Stimulated activated memory B cell treated with anti-CD40 and anti-IgM and Interleukin-4, amounts not matched to agents 10 μg/mL and 1 μg/mL and 100 μg/mL, for 72 hours (primary cell): ENCODE results near the gene EGFL7.
"Not testable (repeated sequence)": the region's sequence is repeated elsewhere in the genome, so short reads cannot be mapped to it uniquely, and the experiment has no call there.

Experiments
- ATAC-seq: fragments of 150-1000 bp; cut with Tn5 transposase; 2 replicates; pipeline ENCODE4 v1.10.0; 2021
- H3K27ac Mint-ChIP-seq: one replicate; pipeline ENCODE4 v1.8.0; 2022; ENCODE audit warnings: mild to moderate bottlenecking, mixed read lengths
- H3K27me3 Mint-ChIP-seq: one replicate; pipeline ENCODE4 v1.8.0; 2022; ENCODE audit warnings: mixed read lengths
- H3K36me3 Mint-ChIP-seq: one replicate; pipeline ENCODE4 v1.8.0; 2022; ENCODE audit warnings: mixed read lengths
- H3K4me1 Mint-ChIP-seq: one replicate; pipeline ENCODE4 v1.8.0; 2022; ENCODE audit warnings: mixed read lengths
- H3K4me3 Mint-ChIP-seq: one replicate; pipeline ENCODE4 v1.8.0; 2022; ENCODE audit warnings: mild to moderate bottlenecking, moderate library complexity, mixed read lengths
- H3K9me3 Mint-ChIP-seq: one replicate; pipeline ENCODE4 v1.8.0; 2022; ENCODE audit warnings: mixed read lengths

Gene EGFL7

DNA sequence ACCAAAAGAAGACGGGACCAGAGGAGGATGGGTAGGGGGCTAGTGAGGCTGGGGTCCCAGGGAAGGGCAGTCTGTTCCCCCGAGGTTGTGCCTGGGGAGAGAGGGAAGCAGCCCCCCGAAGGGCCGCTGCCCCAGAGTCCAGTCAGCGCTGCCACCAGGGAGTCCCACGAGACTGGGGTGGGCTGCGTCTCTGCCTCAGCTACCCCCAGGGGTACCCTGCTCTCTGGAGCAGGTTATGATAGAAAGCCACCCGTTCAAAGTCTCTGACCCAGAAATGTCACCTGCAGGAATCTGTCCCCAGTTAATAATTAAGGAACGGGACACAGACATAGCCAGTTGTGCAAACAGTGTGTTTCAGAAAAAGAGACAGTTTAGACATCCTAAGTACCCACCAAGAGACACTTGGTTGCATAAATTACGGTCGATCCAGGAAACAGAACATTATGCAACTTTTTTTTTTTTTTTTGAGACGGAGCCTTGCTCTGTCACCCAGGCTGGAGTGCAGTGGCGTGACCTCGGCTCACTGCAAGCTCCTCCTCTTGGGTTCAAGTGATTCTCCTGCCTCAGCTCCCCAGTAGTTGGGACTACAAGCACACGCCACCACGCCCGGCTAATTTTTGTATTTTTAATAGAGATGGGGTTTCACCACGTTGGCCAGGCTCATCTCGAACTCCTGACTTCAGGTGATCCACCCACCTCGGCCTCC, 35.3 kb downstream of the EGFL7 start:
- Mint-ChIP-seq H3K27ac (no peak overlapping the region), H3K9me3 (no peaks in the 10 kb centered on the region), H3K4me1 (peaks cover 34% of the 10 kb centered on the region), H3K4me3 (no peak overlapping the region), H3K27me3 (peaks cover 72% of the 10 kb centered on the region), H3K36me3 (no peaks in the 10 kb centered on the region)
- ATAC-seq: no peak

DNA sequence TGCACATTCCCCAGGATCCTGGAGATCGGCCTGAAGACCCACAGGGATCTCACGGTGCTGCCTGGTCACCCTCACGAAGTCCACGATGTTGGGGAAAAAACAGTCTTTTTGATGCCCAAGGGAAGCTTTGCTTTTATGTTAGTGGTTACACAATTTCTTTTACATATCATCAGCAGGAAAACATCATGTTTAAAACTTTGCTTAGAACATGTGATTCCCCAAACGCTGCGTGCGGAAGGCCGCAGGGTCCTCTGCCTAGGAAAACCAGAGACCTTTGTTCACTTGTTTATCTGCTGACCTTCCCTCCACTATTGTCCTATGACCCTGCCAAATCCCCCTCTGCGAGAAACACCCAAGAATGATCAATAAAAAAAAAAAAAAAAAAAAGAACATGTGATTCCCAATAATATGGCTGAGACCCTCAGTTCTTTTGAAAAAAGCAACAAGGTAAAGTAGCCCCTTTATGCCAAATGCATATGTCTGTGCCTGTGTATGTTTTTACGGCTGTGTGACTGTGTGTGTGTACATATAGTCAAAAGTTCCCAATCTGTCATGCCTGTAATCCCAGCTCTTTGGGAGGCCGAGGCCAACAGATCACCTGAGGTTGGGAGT, 36.0 kb downstream of the EGFL7 start:
- no peak for ATAC-seq
- Mint-ChIP-seq H3K4me3 (no peak overlapping the region), H3K36me3 (no peaks in the 10 kb centered on the region), H3K9me3 (no peaks in the 10 kb centered on the region), H3K27me3 (peaks cover 64% of the 10 kb centered on the region), H3K4me1 (peaks cover 40% of the 10 kb centered on the region), H3K27ac (no peak overlapping the region)

DNA sequence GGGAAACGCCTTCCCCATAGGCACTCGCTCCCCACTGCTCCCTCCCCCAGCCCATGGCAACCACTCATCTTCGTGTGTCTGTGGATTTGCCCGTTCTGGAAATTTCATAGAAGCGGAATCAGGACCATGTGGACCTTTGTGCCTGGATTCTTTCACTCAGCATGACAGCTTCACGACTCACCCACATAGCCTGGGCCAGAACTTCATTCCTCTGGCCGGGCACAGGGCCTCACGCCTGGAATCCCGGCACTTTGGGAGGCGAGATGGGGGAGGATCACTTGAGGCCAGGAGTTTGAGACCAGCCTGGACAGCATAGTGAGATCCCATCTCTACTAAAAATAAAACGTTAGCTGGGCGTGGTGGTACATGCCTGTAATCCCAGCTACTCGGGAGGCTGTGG, 37.6 kb downstream of the EGFL7 start:
- H3K9me3 Mint-ChIP-seq: no peaks in the 10 kb centered on the region
- peak overlapping the region; percentile 93 for H3K27ac Mint-ChIP-seq
- no peak for ATAC-seq

DNA sequence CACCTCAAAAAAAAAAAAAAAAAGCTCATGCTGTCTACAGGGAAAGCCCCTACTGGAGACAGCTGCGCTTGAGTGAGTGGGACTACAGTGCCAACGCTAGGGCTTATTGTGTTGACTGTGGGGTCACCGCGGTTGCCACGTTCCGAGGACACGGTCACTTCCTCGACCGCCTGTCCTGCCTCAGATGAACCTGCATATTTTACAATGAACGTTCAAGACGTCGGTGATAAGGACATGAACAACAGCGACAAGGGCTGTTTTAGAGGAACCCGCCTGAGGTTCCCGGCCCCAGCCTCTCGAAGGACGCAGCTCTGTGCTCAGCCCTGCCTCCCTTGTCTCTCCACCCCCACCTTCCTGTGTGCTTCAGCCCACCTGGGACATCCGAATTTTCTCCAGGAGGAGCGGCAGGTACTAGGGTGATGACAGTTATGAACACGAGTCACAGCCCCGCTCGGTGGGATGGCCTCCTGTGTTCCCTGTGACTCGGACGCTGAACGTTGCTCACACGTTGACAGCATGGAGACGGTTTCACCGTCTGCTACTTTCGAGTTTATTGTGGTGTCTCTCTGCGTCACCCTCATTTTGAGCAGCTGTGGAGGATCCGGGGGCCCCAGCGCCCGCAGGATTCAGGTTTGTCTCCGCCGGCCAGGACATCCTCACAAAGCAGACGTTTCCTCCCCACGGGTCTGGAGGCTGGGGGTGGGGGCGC, 38.4 kb downstream of the EGFL7 start:
- peak; percentile 89 for ATAC-seq
- peak overlapping the region; percentile 93 for H3K27ac Mint-ChIP-seq
- peak overlapping the region; percentile 73 for H3K4me3 Mint-ChIP-seq
- H3K9me3 Mint-ChIP-seq: no peaks in the 10 kb centered on the region
- H3K4me1 Mint-ChIP-seq: peaks cover 40% of the 10 kb centered on the region
- no peaks in the 10 kb centered on the region for H3K36me3 Mint-ChIP-seq
- H3K27me3 Mint-ChIP-seq: peaks cover 46% of the 10 kb centered on the region

More for the DNA sequence above, 37.6 kb downstream of the EGFL7 start:
- no peaks in the 10 kb centered on the region for H3K36me3 Mint-ChIP-seq
- peaks cover 40% of the 10 kb centered on the region for H3K4me1 Mint-ChIP-seq
- peaks cover 54% of the 10 kb centered on the region for H3K27me3 Mint-ChIP-seq
- no peak overlapping the region for H3K4me3 Mint-ChIP-seq

DNA sequence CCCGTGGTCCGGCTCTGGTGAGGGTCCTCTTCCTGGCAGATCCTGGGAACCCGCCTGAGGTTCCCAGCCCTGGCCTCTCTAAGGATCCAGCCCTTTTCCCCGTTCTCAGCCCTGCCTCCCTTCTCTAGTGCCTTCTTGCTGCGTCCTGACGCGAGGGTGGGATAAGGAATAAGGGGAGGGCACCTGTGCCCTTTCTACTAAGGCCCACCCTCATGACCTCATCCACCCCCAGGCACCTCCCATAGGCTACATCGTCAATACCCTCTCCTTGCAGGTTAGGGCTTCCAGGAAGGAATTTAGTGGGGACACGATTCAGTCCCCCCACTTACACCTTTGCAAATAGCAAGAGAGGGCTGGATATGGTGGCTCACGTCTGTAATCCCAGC, 38.9 kb downstream of the EGFL7 start:
- peaks cover 40% of the 10 kb centered on the region for H3K4me1 Mint-ChIP-seq
- H3K27me3 Mint-ChIP-seq: peaks cover 40% of the 10 kb centered on the region
- H3K36me3 Mint-ChIP-seq: no peaks in the 10 kb centered on the region
- H3K9me3 Mint-ChIP-seq: no peaks in the 10 kb centered on the region
- no peak for ATAC-seq
- peak overlapping the region; percentile 93 for H3K27ac Mint-ChIP-seq
- H3K4me3 Mint-ChIP-seq: peak overlapping the region; percentile 73

DNA sequence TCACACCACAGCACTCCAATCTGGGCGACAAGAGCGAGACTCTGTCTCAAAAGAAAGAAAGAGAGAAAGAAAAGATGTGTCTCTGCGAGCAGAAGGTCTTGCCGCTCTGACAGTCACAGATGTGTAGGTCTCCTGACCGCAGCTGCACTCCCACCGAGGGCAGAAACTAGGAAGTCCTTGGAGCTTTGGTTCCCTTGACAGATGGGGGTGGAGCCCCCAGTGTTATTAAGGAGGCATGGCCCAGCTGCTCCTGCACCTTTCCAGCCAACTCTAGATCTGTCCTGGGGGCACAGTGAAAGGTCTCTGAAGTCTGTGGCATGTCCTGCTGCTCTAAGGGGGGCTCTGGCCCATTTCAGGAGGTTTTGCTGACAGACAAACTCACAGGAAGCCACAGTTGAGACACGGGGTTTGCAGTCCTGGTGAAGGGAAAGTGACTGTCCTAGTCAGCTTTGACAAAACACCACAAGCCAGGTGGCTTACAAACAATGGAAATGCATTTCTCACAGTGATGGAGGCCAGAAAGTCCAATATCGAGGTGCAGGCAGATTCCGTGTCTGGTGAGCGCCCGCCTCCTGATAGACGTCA, 40.7 kb downstream of the EGFL7 start:
- Mint-ChIP-seq H3K4me1 (peaks cover 31% of the 10 kb centered on the region), H3K36me3 (no peaks in the 10 kb centered on the region), H3K27me3 (peaks cover 23% of the 10 kb centered on the region), H3K9me3 (no peaks in the 10 kb centered on the region), H3K4me3 (no peak overlapping the region), H3K27ac (no peak overlapping the region)
- ATAC-seq: no peak

DNA sequence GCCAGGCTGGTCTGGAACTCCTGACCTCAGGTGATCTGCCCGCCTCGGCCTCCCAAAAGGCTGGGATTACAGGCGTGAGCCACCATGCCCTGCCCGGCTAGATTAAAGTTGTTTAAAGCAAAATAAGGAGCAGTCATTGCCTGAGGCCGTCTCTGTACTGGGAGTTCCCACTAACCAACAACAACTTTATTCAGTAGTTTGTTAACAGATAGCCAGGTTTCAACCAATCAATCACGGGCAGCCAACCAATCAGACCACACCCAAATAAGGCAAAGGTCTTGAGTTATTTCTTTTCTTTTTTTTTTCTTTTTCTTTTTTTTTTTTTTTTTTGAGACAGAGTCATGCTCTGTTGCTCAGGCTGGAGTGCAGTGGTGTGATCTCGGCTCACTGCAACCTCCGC, 42.0 kb downstream of the EGFL7 start:
- H3K4me3 Mint-ChIP-seq, H3K36me3 Mint-ChIP-seq, H3K9me3 Mint-ChIP-seq, ATAC-seq, H3K27ac Mint-ChIP-seq: not testable (repeated sequence)
- peaks cover 31% of the 10 kb centered on the region for H3K4me1 Mint-ChIP-seq
- peaks cover 21% of the 10 kb centered on the region for H3K27me3 Mint-ChIP-seq

DNA sequence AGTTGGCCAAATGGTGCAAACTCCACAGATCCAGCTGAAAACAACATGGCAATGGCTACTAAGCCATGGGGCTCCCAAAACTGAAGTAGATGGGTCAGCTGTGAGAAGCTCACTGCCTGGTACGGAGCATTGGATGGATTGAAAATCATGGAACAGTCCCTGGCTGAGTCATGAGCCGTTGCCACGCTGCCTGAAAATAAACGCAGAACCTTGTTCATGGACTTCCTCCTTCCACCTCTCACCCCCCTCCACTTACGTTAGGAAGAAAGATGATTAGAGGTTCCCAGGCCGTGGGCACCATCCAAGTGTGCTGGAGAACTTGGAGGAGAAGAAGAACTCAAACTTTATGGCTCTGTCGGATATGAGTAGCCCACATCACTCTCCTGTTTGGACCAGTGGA, 42.8 kb downstream of the EGFL7 start:
- H3K4me3 Mint-ChIP-seq: no peak overlapping the region
- H3K4me1 Mint-ChIP-seq: peaks cover 25% of the 10 kb centered on the region
- H3K27ac Mint-ChIP-seq: no peak overlapping the region
- ATAC-seq: no peak
- H3K9me3 Mint-ChIP-seq: no peaks in the 10 kb centered on the region
- peaks cover 22% of the 10 kb centered on the region for H3K27me3 Mint-ChIP-seq
- no peaks in the 10 kb centered on the region for H3K36me3 Mint-ChIP-seq

DNA sequence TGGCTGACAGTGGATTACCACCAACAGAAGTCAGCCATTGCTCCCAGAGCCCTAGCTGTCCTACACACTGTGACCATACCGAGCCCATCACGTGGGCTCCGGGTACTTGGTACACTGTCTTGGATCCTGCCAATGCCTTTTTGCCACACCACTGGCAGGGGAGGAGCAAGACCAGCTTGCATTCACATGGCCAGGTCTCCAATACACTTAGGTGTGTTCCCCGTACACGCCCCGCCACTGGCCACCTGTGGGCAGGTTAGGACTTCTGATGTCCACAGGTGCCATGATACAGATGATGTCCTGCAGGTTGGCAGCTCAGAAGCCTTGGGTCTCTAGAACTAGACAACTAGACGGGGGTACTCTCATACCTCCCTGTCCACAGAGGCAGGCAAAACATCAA, 44.3 kb downstream of the EGFL7 start:
- no peaks in the 10 kb centered on the region for H3K36me3 Mint-ChIP-seq
- peaks cover 28% of the 10 kb centered on the region for H3K27me3 Mint-ChIP-seq
- no peak for ATAC-seq
- H3K4me3 Mint-ChIP-seq: no peak overlapping the region
- H3K4me1 Mint-ChIP-seq: peaks cover 16% of the 10 kb centered on the region
- H3K27ac Mint-ChIP-seq: no peak overlapping the region
- H3K9me3 Mint-ChIP-seq: no peaks in the 10 kb centered on the region

DNA sequence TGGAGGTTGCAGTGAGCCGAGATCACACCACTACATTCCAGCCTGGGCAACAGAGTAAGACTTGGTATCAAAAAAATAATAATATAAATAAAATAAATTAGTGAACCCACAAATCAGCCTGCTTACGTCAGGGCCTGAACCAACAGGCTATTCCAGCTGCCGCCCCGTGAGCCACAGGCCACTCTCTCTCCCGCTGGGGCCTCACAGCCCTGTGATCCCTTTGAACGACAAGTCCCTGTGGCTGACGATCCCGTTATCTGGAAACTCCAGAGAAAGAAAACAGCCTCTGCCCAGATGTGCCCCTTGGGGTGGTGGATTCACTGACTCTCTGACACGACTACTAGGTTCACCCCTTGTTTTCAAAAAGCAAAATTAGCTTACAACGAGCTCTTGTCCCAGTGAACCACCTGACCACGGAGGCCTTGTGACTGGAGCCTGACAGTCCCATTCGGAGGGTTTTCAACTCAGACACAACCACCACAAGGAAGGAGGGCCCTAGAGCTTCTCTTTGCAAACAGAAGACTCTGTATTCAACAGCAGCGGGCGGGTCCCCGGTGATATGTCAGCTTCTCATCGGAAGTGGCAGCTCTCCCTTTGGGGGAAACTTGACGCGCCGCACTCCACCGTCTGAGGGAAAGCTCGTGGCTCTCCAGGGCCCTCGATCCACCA, 45.3 kb downstream of the EGFL7 start:
- peaks cover 12% of the 10 kb centered on the region for H3K4me1 Mint-ChIP-seq
- no peak overlapping the region for H3K27ac Mint-ChIP-seq
- peaks cover 28% of the 10 kb centered on the region for H3K27me3 Mint-ChIP-seq
- H3K4me3 Mint-ChIP-seq: no peak overlapping the region
- H3K9me3 Mint-ChIP-seq: no peaks in the 10 kb centered on the region
- ATAC-seq: no peak
- H3K36me3 Mint-ChIP-seq: no peaks in the 10 kb centered on the region

DNA sequence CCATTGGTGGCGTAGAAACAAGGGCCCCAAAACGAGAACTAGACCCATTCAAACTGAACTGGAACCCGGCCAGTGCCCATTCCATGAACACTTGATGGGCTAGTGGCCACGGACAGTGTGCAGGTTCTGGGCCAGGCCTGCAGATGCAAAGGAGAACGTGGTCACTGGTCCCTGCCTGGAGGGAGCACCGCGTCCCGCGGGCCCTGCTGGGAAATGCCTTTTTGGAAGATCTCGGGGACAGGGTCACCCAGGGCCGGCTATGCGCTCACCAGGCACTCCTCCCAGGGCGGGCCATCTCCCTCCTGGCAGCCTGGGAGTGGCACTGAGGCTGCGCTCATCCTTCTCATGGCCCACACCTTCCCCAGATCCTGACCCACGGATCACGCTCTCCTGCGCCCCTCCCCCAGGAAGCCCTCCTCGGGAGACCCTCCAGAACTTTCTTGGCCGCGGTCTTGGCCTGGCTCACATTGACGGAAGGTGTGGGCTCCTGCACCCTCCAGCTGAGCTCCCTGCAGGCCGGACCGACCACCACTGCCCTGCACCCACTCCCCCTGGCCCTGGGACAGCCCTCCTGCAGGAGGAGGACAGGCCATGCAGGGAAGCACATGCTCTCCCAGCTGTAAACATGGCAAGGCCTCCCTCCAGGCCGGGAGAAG, 46.9 kb downstream of the EGFL7 start:
- no peaks in the 10 kb centered on the region for H3K9me3 Mint-ChIP-seq
- H3K27me3 Mint-ChIP-seq: peaks cover 44% of the 10 kb centered on the region
- no peaks in the 10 kb centered on the region for H3K36me3 Mint-ChIP-seq
- peaks cover 21% of the 10 kb centered on the region for H3K4me1 Mint-ChIP-seq
- no peak overlapping the region for H3K27ac Mint-ChIP-seq
- ATAC-seq: no peak
- H3K4me3 Mint-ChIP-seq: no peak overlapping the region

DNA sequence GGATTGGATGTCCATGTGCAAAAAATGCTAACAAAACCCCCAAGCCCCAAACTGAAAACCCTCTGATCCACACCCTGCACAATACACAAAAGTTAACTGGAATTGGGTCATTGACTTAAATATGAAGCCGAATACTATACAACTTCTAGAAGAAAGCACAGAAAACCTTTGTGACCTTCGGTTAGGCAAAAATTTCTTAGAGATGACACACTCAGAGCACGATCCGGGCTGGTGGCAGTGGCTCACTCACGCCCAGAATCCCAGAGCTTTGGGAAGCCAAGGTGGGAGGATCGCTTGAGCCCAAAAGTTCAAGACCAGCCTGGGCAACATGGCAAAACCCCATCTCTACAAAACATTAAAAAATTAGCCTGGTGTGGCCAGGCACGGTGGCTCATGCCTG, 47.8 kb downstream of the EGFL7 start:
- Mint-ChIP-seq H3K36me3 (no peaks in the 10 kb centered on the region), H3K27me3 (peaks cover 50% of the 10 kb centered on the region), H3K27ac (no peak overlapping the region), H3K4me3 (no peak overlapping the region), H3K9me3 (no peaks in the 10 kb centered on the region), H3K4me1 (peaks cover 24% of the 10 kb centered on the region)
- no peak for ATAC-seq

DNA sequence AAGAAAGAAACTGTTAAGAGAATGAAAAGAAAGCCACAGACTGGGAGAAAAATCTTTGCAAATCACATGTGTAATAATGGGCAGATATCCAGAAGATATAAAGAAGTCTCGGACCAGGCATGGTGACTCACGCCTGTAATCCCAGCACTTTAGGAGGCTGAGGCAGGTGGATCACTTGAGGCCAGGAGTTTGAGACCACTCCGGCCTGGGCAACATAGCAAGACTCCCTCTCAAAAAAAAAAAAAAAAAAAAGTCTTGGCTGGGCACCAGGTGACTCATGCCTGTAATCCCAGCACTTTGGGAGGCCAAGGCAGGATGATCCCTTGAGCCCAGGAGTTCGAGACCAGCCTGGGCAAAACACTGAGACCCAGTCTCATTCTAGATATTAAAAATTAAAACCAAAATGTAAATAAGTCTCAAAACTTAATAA, 48.5 kb downstream of the EGFL7 start:
- ATAC-seq, H3K27ac Mint-ChIP-seq, H3K36me3 Mint-ChIP-seq, H3K9me3 Mint-ChIP-seq: not testable (repeated sequence)
- peaks cover 24% of the 10 kb centered on the region for H3K4me1 Mint-ChIP-seq
- H3K4me3 Mint-ChIP-seq: peak overlapping the region; percentile 52
- H3K27me3 Mint-ChIP-seq: peaks cover 57% of the 10 kb centered on the region

DNA sequence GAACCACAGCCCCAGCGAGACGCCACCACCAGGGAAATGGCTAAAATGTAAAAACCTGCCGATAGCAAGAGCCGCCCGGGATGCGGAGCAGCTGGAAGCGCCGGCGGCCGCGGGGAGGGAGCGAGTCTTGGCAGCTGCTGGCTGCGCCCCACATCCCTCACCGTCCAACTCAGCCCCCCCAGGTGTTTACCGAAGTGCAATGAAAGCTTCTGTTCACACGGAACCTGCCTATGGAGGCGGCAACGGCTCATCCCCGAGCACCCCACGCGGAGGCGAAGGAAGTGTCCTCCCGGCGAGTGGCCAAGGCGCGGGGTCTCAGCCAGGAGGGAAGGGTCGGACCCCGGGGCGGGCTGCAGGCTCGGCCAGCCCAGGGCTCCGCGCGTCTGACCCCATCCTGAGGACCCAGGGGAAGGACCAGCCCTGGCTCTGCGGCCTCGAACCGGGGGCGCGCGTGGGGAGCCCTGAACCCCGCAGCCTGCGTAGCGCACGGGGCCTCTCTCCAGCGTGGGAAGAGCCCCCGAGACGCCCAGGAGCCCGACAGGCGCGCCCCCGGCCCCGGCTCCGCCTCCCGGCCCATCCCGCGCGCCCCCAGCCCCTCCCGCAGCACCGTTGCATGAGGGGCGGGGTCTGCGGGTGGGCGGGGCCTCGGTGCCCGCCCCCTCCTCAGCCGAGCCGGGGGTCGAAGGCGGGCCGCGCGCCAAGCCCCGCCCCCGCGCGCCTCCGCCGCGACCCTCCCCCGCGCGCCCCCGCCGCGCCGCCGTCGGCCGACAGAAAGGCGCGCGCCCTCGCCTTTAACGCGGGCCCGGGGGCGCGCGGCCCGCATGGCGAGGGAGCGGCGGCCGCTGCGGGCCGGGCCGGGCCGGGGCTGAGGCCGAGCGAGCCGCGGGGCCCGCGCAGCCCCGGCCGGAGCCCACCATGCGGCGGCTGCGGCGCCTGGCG, 49.3 kb downstream of the EGFL7 start, which contains the start of gene DIPK1B:
TSS of gene DIPK1B (plus strand) at position 822 of the 939 bp plus-strand sequence. CDS start at position 916, 94 bp downstream.
- Mint-ChIP-seq H3K4me1 (peaks cover 24% of the 10 kb centered on the region), H3K9me3 (no peaks in the 10 kb centered on the region), H3K36me3 (no peaks in the 10 kb centered on the region), H3K27me3 (peaks cover 64% of the 10 kb centered on the region), H3K27ac (no peak within 1 kb of the TSS), H3K4me3 (peak within 1 kb of the TSS; percentile 57)
- no peak for ATAC-seq
